ENCODE measurements around the gene VAMP1.
"Not testable (repeated sequence)": the region's sequence is repeated elsewhere in the genome, so short reads cannot be mapped to it uniquely, and the experiment has no call there.

GRCh38 chr12:6427796-6428195 is 42.7 kb downstream of the VAMP1 start:
- not testable (repeated sequence) for TF ChIP-seq CTCF (IDR thresholded peaks at IDR 0.05); POLR2AphosphoS5 (IDR thresholded peaks at IDR 0.05; ENCODE audit: low read depth, low read length); SIN3A (IDR thresholded peaks at IDR 0.05; ENCODE audit: borderline replicate concordance, insufficient read depth, low read depth, low read length); REST (IDR thresholded peaks at IDR 0.05; ENCODE audit: insufficient read depth in 1 of 2, low read depth in 2 of 2, low read length in 1 of 2)

Data from Panc1 (cell line).